Left cardiac atrium (tissue), 4 donors: ENCODE results near the gene TUBB6. TPM values are rescaled to one million over a fixed set of nuclear protein-coding genes. Genes with fewer than 3 reads are reported as not detected.

ENCODE experiments used
- ATAC-seq, 2 donors: fragments of 200-7000 bp; cut with Tn5 transposase; one replicate each; pipeline ENCODE4 v1.9.1; 2020; ENCODE audit warnings: mild to moderate bottlenecking in 2 of 2, moderate library complexity in 2 of 2
- DNase-seq: peaks from one replicate; pipeline ENCODE4 v3.0.0-alpha.2; 2020
- intact Hi-C, 2 donors: fragments of 100-400 bp; cut with DNase I; formaldehyde crosslinking; loops; one replicate each; pipeline versions ENCODE4 v1.14.1 to v1.15.1; 2022 to 2023
- total RNA-seq, 2 donors: library from RNA; stranded (reverse); fragmentation: NEBNext Ultra II Directional; extraction: Animal tissue kit (Norgen Biotek cat#: 25700); gene quantifications; one replicate each; pipeline ENCODE4 v1.2.1, GENCODE V29; 2021
- donor health status: DM: no; HTN: yes; CAD: no.
- donor health status: DM: no; HTN: yes; CAD: no; lungs with severe emphysema.
- donor health status: DM: yes; HTN: yes; CAD: no.
- donor health status: Dilated cardiomyopathy.

The TUBB6 gene
- total RNA-seq, 2 donors from 2014 or later: 211 to 254 TPM

DNA sequence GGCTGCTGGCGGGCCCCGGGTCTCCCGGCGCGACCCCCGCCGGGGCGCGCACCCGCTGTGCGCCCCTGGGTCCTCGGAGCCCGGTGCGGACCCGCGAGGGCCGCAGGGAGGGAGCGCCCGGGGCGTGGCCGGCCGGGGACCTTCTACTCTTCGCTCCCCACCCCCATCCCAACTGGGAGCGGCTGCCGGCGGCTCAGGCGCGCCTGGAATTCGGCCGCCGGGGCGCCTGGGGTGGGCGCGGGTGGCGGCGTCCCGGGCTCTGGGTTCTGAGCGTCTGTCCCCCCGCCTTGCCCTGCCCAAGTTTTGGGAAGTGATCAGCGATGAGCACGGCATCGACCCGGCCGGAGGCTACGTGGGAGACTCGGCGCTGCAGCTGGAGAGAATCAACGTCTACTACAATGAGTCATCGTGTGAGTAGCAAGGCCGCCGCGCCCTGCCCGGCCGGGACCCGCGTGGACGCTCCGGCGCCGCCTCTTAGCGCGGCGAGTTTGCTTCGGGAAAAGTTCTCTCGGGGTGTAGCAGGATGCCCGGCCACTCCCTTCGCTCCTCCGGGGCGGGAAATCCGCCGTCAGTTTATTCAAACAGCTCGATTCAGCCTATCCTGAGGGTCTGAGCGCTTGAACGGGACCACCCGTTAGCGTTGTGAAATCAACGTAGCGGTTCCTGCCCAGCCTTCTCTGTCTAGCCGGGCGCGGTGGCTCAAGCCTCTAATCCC lies 502 bp downstream of the TUBB6 start:
- peak; percentile 74 to 85 for ATAC-seq
- DNase-seq: peak; percentile 94
- intact Hi-C loops: no loop called here

DNA sequence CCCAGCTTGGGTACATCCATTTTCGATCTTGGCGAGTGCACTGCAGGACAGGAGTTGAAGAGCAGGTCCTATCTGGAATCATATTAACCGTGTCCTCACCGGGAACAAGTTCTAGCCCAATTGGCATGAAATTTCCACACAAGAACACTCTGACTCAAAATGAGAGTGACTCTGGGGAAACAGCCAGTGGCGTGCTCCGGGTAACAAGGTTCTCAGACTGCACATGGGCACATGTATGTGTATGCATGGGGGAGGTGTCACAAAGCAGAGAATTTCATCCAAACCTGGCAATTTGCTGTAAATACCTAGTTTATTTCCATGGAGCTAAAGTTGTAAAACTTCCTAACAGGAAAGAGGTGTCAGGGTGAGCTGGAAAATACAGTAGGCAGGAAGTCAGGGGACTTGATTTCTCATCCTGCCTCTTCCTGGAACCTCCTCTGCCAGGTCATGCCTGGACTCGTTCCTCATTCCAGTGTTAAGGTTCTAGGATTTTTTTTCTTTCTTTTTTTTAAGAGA lies 1.7 kb downstream of the TUBB6 start:
- ATAC-seq (no peak), DNase-seq (no peak)
- intact Hi-C loops: no loop called here

DNA sequence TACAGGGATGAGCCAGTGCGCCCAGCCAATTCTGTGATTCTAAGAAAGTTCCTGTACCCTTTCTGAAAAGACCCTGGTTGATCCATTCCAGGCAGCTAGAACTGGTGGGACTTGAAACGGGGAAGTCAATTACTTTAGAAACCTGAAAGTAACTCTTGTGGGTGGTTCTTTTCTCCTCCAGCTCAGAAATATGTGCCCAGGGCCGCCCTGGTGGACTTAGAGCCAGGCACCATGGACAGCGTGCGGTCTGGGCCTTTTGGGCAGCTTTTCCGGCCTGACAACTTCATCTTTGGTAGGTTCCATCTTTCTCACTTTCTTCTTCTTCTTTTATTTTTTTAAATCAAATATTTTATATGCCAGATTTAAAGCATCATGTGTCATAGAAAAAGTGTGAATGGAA lies 2.7 kb downstream of the TUBB6 start:
- intact Hi-C loops: no loop called here

DNA sequence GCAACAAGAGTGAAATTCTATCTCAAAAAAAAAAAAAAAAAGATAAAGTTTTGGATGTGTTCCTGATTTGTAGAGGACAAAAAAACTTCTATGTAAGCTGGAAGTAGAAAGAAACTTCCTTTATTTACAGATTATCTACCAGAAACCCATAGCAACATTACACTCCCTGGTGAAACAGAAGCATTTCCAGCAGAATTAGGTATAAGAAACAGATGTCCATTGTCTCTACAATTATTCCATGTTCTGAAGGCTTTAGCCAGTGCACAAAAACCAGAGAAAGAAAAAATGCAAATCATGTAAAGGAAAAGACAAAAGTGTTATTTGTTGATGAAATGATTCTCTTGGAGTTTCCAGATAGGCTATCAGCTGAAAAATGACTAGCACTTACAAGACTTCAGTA lies 4.9 kb downstream of the TUBB6 start:
- ATAC-seq (no peak), DNase-seq (no peak)
- intact Hi-C loops: no loop called here

More for the DNA sequence above, 2.7 kb downstream of the TUBB6 start:
- DNase-seq (no peak), ATAC-seq (no peak)

DNA sequence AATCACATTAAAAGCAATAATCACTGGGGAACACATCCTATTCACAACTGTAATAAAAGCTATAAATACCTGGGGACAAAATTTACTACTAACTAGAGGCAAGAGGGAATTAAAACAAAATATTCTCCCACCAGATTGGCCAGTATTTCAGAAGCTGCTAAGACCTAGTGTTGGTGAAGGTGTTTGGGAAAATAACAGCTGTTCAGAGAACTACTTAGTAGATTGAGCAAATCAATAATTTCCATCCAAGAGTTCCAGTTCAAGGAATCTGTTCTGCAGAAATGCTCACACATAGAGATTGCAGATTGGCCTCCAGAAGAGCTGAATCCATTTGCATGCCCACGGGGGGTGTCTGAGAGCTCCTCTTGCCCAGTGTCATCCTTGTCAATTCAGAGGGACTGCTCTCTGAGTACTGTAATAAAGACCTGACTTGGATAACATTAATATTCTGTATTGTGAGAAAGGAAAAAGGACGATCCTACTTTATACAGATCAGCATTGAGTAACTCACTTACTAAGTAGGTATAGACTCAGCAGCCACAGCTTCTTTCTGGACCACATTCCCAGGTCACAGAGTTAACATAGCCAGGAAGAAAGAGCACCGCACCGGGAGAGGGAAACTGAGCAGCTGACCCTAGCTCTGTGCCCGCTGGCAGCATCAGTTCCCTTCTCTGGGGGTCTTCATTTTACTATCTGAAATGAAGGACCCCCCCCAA lies 5.6 kb downstream of the TUBB6 start:
- ATAC-seq (no peak), DNase-seq (no peak)
- intact Hi-C loops: no loop called here

DNA sequence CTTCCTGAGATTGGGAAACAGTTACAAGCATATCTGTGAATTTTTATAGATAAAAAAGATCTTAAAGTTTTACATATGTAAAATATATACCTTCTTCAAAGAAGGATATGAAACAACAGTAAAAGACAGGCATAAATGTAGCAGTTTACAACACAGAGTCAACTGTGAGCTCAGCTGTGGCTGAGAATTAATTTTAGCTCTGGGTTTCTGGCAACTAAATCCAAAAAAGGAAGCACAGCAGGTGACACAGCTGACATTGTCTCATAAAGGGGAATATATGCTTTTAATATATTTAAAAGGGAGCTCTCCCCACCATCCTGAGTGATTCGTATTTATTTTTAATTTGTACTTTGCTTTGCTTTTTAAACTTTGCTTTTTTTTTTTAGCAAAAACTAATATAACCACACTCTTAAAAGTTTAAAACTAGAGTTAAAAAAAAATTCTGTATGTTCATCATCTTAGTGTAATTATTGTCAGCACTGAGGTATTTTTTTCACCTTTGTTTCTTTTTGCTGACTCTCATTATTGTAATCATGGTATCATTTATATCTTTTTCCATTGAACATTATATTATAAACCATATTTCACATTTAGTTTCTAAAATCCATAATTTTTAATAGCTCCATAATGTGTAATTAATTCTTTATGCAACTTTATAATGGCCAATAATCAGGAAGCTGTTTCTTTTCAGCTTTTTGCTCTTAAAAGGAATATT lies 6.7 kb downstream of the TUBB6 start:
- intact Hi-C loops: no loop called here
- ATAC-seq: no peak
- DNase-seq: no peak

DNA sequence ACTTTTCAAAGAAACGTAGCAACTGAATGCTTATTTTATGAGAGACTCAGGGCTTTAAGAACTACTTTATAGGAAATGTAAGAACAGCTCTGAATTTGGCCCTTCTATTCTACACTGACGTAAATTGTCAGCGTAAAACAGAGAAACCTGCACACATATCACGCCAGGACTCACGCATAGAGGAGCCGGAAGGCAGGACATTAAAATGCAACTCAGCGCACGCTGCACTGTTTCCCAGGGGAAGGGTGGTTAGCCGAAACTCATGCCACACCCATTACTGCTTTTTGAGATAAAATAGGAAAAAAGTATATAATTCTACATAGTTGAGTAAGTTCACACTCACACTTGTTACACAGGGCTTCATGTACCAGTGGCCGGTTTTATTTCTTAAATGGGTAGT lies 7.4 kb downstream of the TUBB6 start:
- peak in 1 of 2 donors; percentile 22 for ATAC-seq
- no peak for DNase-seq
- intact Hi-C loops: no loop called here

DNA sequence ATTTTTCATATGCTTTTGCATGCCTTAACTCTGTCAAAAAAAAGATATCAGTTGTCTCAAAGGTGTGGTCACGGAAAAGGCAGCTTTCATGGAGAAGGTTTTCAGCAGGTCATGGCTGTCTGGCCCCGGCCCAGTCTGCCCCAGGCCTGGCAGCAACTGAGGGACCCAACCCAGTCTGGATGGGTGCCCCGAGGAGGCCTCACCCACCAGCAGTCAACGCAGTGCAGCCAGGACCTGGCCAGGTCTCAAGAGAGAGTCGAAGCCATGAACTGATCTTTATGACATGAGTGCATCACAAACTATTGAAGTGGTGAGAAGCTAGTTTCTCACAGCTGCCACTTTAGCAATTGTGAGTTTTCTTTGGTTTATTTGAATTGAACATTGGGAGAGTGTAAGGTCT lies 7.9 kb downstream of the TUBB6 start:
- ATAC-seq (peak; percentile 71 to 77), DNase-seq (peak; percentile 79)
- intact Hi-C loops: no loop called here

DNA sequence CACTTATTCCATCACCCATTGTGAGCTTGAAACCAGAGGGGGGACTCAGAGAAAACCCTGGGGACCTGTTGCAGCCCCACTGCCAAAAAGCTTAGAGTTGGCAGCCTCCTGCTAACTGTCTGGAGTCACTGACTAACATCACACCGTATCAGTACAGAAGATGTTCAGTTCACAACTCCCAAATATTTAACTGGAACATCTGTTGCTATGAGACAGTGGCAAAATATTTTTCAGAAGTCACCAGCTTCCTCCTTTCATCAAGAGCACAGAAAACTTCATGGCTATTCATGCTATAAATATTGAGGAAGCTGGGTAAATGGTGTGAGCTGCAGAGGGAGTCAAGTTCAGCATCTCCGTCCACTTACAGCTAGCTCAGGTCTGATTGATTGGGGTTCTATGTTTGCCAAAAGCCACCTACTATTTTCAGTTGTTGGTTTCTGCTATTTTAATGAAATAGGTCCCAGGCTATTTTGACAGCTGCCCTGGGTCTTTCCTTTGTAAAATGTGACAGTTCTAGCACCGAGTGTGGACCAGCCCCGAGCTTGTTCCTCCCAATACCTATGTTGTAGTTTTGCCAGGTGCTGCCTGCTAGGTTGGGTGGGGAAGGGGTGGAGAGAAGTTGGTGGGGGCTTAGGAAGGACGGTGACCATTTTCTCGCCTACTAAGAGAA lies 9.8 kb downstream of the TUBB6 start:
- DNase-seq (no peak), ATAC-seq (peak; percentile 56 to 70)
- intact Hi-C loops: no loop called here

DNA sequence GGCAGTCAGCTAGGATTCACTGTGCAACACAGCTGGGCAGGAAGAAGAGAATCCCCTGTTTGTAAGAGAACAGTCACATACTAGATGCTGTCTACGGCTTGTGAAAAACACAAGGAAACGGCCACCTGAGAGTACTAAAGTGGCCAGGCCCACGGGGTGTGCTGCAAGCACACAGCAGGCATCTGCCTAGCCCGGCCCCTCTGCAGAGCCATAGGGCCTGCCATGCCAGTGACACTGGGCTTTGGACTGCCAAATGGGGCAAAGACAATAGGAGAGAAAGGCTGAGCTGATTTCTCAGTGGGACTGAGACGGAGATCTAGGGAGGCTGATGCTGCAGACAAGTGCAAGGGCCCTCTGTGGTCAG lies 10.3 kb downstream of the TUBB6 start:
- ATAC-seq: peak; percentile 8 to 75
- DNase-seq: no peak
- intact Hi-C loops: no loop called here

DNA sequence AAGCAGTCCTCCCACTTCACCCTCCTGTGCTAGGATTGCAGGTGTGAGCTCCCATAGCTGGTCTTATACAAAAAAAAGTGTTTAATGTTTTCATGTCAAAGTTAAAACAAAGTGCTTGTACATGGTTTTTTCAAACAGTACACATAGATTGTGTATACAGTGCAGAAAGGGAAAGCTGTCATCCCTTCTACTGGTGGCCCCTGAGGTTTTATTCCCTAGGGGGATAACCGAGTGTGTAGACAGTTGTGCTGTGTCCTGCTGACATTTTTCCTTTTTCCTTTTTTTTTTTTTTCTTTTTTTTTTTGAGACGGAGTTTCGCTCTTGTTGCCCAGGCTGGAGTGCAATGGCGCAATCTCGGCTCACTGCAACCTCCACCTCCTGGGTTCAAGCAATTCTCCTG lies 10.8 kb downstream of the TUBB6 start:
- intact Hi-C loops: no loop called here
- ATAC-seq (no peak), DNase-seq (no peak)

DNA sequence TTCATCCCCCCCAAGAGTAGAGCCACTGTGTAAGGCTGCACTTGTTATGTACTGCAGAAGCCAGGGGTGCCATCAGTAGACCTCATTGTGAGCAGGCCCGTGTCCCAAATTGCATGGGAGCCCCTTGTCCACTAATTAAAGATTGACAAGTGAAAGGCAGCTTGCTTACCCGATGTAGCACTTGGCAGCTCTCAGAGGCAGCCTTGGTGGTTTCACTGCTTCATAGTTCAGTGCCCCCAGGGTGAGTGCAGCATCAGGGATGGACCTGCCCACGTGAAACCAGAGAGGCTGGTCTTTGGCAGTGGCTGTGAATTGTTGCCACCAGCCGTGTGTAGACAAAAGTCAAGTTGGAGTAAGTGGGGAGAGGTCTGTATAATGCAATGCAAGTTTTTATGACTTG lies 13.3 kb downstream of the TUBB6 start:
- ATAC-seq: no peak
- no peak for DNase-seq
- intact Hi-C loops: loop anchor here in 1 of 2 donors (10.0 kb wide), 1 partner anchor 53 kb away; the partner anchor contains the start of gene AFG3L2

DNA sequence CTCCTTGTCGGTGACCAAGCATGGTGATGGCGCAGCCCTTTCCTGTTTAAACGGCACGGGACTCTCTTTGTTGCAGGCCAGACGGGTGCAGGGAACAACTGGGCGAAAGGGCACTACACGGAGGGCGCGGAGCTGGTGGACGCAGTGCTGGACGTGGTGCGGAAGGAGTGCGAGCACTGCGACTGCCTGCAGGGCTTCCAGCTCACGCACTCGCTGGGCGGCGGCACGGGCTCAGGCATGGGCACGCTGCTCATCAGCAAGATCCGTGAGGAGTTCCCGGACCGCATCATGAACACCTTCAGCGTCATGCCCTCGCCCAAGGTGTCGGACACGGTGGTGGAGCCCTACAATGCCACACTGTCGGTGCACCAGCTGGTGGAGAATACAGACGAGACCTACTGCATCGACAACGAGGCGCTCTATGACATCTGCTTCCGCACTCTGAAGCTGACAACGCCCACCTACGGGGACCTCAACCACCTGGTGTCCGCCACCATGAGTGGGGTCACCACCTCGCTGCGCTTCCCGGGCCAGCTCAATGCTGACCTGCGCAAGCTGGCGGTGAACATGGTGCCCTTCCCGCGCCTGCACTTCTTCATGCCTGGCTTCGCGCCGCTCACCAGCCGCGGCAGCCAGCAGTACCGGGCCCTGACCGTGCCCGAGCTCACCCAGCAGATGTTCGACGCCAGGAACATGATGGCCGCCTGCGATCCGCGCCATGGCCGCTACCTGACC lies 17.1 kb downstream of the TUBB6 start:
- intact Hi-C loops: loop anchor here in 1 of 2 donors (10.0 kb wide), 1 partner anchor 50 kb away; the partner anchor contains the start of gene AFG3L2
- ATAC-seq (no peak), DNase-seq (no peak)

DNA sequence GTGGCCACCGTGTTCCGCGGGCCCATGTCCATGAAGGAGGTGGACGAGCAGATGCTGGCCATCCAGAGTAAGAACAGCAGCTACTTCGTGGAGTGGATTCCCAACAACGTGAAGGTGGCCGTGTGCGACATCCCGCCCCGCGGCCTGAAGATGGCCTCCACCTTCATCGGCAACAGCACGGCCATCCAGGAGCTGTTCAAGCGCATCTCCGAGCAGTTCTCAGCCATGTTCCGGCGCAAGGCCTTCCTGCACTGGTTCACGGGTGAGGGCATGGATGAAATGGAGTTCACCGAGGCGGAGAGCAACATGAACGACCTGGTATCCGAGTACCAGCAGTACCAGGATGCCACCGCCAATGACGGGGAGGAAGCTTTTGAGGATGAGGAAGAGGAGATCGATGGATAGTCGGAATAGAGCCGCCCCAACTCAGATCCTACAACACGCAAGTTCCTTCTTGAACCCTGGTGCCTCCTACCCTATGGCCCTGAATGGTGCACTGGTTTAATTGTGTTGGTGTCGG lies 17.7 kb downstream of the TUBB6 start:
- ATAC-seq (no peak), DNase-seq (no peak)
- intact Hi-C loops: loop anchor here in 1 of 2 donors (10.0 kb wide), 1 partner anchor 49 kb away; the partner anchor contains the start of gene AFG3L2

DNA sequence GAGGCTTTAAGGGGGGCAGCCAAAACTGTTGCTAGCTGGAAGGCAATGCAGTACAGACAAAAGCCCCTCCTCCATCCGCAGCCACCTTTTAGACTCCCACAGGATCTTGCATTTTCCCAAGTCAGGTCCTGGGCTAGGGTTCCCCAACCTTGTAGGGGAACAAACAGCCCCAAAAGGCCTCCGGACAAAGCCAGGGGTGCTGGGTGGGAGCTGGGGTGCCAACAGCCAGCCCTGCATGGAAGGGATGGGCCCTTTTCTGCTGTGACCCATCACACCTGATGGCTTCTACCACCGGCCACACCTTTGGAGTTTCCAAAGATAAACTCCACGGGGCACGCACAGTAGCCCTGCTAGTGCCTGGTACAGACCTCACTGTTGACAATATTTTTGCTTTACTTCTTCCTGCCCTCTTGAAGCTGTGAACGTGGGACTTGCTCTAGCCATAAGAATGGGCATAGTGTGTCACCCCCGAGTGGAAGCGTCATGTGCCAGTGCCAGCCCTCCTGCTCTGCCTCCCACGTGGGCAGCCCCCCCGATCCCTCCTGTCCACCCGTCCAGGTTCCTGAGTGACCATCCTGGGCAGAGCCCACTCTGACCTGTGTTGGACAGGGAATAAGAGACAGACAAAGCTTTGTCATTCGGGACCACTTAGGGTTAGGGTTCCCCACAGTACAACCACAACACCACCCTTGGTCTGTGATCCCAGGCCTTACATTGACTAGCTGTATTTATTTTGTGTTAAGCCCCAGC lies 18.8 kb downstream of the TUBB6 start:
- intact Hi-C loops: loop anchor here in 1 of 2 donors (10.0 kb wide), 1 partner anchor 48 kb away; the partner anchor contains the start of gene AFG3L2
- peak; percentile 8 to 9 for ATAC-seq
- DNase-seq: no peak

DNA sequence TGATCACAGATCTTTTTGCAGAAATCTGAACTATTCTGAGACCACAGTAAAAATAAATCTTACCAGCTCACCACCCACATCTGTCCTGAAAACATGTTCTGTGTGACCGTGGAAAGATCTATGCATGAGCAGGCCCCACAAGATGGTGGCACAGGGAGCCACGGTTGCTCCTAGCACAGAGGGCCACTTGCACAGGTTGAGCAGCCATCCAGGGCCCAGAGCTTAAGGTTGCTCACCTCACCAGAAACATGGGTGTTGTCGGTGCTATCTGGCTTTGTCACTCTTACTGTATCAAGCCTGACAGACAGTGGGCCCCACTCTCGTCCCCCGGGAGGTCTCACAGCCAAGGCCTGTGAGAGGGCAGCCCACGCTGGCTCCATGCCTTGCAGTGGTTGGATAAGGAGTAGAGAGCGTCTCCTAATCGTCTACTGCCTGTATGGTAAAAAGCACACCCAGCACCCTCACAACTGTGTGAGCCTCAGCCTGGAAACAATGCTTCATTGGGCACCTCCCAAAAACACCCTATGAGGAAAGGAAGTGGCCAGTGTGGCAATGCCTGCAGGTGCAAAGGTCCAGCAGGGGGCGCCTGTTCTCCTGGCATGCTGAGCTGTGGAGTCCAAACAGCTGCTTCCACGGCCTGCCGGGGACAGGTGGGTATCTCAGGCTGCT lies 19.6 kb downstream of the TUBB6 start:
- ATAC-seq (peak; percentile 75 to 81), DNase-seq (peak; percentile 87)
- intact Hi-C loops: loop anchor here in 1 of 2 donors (10.0 kb wide), 1 partner anchor 47 kb away; the partner anchor contains the start of gene AFG3L2
